Suppressor macrophage (primary cell): ENCODE measurements around the gene RMDN2.
A peak's percentile ranks its signal among the peaks of the same experiment; 100 is the strongest.
"Not testable (repeated sequence)": the region's sequence is repeated elsewhere in the genome, so short reads cannot be mapped to it uniquely, and the experiment has no call there.

Experiments
- DNase-seq, 4 experiments: peaks; one replicate each; pipeline ENCODE4 v3.0.0-alpha.2; 2020 to 2022

RMDN2 gene

DNA sequence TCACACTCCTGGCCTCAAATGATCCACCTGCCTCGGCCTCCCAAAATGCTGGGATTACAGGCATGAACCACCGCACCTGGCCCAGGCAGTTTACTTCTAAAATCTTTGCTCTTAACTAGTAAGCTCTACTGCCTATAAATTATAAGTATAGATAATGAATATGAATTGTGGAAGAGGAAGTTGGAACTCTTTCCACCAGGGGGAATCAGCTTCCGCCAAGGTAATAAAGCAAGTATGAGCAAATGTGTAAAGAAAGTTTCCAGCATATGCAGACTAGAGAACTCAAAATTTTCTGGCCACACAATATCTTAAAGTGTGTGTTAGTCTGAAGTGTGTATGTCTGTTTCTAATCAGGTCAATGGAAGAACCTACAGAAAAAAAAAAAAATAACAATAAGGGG, 68.1 kb downstream of the RMDN2 start:
- DNase-seq, result peak in 2 of 4 experiments; percentile 11 to 15

DNA sequence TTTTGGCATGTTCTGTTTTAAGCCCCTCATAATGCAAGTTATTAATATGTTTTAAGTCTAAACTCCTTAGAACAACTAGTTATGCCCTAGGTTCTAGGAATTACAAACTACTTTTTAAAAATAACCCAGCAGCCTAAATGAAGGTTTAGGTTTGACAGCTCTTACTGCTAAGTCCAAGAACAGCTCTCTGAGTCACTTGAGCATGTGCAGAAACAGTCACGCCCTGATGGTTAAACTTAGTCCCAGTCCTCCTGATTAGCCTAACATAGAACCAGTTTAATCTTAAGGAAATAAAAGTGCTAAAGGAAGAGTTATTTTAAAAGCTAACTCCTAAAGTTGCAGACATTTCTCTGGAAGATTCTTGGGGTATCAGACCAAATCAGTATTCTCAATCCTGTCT, 72.5 kb downstream of the RMDN2 start:
- DNase-seq, result no peak

DNA sequence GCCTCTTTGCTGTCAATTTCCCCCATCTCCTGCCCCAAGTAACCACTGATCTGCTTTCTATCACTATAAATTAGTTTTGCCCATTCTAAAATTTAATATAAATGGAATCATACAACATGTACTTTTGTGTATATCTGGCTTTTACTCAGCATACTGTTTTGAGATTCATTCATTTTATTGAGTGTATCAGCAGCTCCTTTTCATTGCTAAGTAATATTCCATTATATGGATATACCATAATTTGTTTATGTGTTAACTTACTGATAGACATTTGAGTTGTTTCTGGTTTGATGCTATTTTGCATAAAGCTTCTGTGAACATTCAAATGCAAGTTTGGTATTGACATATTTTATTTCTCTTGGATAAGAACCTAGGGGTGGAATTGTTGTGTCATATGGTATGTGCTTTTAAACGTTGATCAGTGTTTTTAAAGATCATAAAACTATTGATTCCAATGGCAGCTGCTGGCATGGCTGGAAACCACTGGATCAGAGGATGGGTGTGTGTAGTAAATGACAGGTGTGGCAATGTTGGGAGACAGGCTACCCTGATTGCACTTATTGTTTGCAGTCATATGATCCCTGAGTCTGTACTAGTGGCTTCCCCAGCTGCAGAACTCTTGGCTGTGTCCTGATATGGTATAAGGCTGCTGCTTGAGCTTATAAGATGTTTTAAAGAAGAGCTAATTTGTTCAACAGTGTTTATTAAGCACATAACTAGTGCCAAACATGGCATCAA, 75.6 kb downstream of the RMDN2 start:
- DNase-seq, result no peak

DNA sequence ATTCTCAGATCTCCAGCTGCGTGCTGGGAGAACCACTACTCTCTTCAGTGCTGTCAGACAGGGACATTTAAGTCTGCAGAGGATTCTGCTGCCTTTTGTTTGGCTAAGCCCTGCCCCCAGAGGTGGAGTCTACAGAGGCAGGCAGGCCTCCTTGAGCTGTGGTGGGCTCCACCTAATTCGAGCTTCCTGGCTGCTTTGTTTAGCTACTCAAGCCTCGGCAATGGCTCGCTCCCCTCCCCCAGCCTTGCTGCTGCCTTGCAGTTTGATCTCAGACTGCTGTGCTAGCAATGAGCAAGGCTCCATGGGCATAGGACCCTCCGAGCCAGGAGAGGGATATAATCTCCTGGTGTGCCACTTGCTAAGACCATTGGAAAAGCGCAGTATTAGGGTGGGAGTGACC, 85.1 kb downstream of the RMDN2 start:
- not testable (repeated sequence) for DNase-seq

DNA sequence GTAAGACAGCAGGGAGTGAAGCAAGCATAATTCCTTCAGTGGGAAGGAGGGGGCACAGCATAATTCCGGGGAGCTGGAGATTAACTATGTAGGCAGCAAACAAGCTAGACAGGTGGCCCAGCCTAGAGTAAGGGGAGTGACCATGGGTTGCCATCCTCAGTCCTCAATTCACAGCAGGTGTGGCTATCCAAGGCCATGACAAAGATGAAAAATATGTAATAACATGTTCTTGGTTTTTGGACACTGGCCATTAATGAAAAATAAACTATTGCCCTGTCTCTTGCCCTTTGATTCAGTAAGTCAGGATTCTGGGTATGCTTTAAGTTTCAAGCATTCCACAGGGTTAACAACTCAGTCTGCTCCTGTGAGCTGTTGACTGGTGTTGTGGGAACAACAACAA, 85.9 kb downstream of the RMDN2 start:
- DNase-seq, result no peak

DNA sequence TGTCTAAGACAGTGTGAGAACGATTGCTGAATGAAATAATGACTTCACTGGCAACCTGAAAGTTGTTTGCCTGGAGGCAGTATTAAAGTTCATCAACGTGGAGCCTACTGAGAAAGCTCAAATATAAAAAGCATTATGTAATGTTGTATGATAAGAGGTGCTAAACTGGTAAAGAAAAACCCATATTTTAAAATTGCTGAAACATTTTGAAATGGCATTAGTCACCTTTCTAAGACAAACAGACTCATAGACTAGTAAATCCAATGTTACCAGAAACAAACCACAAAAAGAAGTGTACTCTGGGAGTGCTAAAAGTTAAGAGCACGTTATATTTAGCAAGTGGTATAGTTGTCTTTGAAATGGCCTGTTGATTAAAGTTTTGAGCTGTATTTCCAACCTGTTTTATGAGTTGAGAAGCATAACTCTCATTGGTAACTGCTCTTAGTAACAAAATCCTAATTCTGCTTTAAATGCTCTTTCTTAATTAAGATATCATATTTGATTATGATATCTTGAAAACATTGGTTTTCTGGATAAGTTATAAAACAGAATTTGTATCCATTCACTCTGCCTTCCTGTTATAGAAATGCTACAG, 88.2 kb downstream of the RMDN2 start:
- no peak for DNase-seq

DNA sequence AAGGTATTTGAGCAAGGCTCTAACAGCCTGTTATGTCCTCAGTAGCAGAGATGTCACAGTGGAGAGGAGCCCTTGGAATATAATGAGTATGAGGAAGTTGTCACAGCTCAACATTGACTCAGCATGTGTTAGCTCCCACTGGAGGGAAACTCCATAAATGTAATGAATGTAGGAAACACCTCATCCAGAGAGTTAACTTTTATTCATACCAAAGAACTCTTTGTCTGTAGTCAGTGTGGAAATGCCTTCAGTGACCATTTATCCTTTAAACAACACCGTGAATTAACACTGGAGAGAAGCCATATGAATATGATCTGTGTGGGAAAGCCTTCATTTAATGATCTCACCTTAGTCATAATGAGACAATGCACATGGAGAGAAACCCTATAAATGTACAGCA, 91.1 kb downstream of the RMDN2 start:
- DNase-seq, result peak; percentile 45 to 73 (median 58)

DNA sequence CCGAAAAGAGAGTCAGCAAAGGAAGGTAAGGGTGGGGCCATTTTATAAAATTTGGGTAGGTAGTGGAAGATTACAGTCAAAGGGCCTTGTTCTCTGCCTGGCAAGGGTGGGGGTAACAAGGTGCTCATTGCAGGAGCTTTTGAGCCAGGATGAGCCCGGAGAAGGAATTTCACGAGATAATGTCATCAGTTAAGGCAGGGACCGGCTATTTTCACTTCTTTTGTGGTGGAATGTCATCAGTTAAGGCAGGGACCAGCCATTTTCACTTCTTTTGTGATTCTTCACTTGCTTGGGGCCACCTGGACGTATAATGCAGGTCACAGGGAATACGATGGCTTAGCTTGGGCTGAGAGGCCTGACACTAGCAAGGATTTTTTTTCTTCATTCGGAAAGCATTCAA, 92.7 kb downstream of the RMDN2 start:
- no peak for DNase-seq

DNA sequence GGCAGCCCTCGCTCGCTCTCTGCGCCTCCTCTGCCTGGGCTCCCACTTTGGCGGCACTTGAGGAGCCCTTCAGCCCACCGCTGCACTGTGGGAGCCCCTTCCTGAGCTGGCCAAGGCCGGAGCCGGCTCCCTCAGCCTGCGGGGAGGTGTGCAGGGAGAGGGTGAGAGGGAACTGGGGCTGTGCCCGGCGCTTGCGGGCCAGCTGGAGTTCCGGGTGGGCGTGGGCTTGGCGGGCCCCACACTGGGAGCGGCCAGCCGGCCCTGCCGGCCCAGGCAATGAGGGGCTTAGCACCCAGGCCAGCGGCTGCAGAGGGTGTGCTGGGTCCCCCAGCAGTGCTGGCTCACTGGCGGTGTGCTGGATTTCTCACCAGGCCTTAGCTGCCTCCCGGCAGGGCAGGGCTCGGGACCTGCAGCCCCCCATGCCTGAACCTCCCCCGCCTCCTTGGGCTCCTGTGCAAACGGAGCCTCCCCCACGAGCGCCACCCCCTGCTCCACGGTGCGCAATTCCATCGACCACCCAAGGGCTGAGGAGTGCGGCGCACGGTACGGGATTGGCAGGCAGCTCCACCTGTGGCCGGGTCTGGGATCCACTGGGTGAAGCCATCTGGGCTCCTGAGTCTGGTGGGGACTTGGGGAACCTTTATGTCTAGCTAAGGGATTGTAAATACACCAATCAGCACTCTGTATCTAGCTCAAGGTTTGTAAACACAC, 95.4 kb downstream of the RMDN2 start:
- DNase-seq, result not testable (repeated sequence)

DNA sequence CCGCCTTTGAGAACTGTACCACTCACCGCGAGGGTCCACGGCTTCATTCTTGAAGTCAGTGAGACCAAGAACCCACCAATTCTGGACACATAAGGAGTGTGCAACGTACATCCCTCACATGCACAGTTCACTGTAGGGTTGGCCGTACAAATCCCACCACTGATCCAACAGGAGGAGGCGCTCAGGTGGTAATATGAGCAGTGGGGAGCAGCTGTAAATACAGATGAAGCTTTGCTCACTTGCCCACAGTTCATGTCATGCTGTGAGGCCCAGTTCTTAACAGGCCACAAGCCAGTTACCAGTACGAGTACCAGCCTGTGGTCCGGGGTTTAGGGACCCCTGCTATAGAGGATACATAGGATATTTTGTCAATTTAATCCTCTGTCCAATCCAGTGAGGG, 96.5 kb downstream of the RMDN2 start:
- DNase-seq, result no peak

DNA sequence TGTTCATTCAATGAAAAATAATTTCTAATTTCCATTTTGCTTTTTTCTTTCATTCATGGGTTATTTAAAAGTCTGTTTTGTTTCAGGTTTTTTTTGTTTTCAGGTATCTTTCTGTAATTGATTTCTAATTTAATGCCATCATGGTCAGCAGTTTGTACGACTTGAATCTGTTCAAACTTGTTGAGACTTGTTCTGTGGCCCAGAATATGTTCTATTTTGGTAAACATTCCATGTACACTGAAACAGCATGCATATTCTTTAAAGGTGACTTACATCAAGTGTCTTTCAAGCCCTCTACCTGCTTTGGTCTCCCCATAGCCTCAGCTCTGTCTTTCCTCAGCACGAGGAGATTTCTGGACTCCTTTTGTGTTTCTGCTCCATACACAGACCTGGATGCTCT, 101.8 kb downstream of the RMDN2 start:
- no peak for DNase-seq

DNA sequence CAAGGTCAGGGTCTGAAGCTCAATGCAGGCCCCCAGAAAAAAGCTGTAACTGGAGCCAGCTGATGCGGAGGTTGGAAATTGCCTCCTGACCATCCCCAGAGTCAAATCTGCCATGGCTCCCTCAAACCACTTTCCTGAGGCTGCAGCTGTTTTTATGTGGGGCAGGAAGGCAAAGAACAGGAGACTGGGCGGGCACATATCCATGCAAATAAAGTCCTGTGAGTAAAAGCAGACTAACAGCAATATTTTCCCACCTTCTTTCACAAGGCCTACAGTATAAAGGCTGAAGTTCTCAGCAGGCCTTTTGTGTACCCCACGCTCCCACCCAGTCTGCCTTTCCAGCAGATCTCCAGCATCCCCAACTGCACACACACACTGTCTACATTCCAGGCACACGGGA, 103.7 kb downstream of the RMDN2 start:
- no peak for DNase-seq

DNA sequence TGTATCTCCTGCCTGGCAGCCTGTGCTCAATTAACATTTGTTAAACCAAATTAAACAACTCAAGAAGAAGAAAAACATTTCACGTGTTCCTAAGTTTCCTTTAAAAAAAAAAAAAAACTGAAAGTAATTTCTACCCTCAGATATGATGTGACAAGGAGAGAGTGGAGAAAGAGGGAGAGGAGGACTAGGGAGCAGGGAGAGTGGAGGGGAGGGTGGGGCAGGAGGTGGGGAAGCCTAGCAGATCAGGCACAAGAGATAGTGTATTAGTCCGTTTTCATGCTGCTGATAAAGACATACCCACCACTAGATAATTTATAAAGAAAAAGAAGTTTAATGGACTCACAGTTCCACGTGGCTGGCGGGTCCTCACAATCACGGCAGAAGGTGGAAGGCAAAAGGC, 104.4 kb downstream of the RMDN2 start:
- no peak for DNase-seq

DNA sequence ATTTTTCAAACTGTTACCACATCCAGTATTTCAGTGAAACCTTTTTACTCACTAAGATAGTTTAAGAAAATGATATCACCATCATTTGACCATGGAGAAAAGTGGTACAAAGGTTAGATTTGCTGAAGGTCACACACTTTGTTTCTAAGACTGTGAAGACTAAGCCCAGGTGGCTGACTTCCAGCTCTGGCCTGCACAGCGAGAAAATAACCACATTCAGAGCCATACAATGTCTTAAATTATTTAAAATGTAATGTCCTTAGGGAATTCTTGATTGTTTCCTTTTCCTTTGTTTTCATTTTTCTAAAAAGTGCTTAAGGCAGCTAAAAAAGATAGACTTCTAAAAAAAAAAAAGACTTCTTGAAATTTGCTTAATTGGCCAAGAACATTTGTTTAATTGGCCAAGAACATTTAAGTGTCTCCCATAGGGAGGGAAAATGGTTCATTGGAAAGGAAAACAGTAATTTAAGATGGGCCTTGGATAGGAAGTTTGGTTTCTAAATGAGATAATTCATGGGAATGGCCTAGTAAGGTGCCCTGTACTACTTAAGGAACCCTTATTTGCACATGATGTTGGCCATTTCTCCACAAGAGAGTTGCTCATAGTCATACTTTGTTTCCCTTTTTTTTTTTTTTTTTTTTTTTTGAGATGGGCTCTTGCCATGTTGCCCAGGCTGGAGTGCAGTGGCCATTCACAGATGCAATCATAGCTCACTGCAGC, 105.7 kb downstream of the RMDN2 start:
- DNase-seq, result peak in 3 of 4 experiments; percentile 34 to 70 (median 69)

DNA sequence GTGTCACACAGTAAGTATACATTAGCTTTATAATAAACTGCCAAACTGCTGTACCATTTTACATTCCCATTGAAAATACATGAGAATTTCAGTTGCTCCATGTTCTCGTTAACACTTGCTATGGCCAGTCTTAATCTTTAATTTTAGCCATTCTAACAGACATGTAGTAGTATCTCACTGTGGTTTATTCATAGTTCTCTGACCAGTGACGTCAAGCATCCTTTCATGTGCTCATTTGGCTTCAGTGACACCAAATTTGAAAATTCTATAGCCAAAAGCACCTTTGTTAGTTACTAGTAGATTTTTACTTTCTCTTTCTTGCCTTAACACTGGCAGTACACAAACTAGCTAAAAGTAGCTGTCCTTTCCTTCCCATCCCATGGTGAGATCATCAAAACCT, 107.9 kb downstream of the RMDN2 start:
- DNase-seq, result no peak

DNA sequence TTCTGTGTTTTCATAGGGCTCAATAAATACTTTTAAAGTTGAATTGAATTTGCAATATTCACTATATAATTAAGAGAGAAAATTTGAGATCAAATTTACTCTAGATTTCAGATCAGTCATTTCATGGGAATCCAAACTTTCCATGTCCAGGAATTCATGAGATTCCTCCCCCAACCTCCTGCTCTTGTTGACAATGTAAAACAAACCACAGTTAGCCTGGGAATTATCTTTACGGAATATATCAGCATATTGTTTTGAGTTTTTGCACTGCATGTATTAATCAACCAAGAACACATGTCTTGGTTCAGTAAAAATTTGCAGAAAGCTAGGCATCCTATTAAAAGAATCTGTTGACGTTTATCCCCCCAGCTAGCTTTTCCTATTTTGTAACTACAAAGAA, 108.6 kb downstream of the RMDN2 start:
- DNase-seq, result no peak

DNA sequence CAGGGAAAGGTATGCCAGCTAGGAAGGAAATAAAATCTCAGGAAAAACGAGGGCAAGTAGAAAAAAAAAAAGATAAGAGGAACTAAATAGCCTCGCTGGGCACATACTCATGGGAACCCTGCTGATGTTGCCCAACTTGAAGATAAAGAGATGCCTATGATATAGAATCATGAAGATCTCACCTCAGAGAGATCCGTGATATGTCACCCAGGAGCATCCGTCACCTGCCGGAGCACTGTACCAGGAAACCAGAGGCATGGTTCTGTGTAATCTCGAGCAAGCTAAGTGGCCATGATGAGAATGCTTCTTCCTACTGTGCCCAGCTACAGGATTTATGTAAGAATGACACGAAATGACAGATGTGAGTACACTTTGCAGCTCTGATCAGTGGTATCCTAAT, 110.9 kb downstream of the RMDN2 start:
- peak in 1 of 4 experiments; percentile 26 for DNase-seq

DNA sequence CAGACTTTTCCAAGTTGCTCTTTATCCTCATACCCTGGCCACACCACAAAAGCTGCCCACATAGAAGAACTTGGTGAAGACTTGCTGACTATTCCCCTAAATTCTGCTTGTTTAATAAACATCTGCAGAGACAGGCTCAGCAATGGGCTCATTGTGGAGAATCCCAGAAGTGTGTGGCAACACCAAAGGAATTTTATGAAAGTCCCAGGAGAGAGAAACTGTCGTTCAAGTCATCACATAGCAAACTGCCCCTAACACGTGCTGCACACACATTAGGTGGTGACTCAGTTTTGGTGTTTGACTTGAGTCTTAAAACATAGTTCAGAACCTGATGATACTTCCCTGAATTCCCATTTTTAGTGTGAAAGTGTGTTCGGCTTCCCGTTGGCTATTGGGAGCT, 112.2 kb downstream of the RMDN2 start:
- no peak for DNase-seq

DNA sequence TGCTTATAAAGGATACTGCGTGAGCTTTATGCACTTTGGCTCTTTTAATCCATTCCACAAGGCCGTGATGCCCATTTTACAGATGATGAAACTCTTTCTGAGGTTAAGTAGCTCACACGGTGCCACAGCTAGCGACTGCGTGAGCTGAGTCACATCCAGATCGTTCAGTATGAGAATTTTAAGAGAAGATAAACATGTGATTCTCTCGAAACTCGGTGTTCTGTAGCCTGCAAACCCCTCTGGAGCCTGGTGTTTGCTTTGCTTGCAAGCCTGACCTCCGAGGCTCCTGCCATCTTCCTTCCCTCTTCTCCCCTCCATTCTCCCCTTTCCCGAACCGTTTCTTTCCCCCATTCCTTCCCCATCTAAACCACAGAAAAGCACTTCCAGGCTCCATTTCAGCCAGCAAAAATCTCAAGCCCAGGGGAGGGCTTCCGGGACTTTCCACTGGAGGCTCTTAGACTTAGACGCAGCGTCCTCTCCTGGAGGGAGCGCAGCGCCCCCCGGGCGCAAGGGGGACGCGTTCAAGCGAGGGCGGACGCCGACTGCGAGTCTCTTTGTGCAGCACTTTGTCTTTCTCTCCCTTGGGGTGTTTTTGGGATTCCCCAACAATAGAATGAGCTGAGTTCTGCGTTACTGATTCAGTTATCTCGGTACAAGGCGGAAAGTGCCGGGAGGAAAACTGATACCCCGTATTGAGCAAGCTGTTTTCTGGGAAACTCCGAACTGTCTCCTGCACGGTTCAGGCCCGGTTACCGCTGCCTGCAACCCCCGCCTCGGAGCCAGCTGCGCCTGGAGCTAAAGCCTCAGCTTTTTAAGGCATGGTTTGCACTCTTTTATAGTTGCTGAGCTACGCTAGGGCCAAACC, 112.9 kb downstream of the RMDN2 start:
- peak; percentile 27 to 71 (median 51) for DNase-seq

DNA sequence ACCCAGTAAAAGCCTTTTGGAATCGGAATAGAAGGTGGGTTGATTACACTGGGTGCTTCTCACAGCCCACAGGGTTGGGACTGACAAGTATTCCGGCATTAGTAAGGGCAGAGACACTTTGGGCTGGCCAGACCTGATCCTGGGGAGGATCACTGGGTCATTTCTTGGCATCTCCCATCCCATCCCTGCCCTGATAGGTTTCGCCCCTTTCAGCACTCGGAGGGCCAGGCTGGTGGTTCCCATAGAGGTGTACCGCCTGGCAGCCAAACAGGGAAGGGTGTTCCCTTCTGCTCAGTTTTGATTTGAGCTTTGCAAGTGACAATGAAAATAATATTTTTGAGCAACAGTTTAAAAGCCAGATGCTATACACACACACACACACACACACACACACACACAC, 113.6 kb downstream of the RMDN2 start:
- no peak for DNase-seq

DNA sequence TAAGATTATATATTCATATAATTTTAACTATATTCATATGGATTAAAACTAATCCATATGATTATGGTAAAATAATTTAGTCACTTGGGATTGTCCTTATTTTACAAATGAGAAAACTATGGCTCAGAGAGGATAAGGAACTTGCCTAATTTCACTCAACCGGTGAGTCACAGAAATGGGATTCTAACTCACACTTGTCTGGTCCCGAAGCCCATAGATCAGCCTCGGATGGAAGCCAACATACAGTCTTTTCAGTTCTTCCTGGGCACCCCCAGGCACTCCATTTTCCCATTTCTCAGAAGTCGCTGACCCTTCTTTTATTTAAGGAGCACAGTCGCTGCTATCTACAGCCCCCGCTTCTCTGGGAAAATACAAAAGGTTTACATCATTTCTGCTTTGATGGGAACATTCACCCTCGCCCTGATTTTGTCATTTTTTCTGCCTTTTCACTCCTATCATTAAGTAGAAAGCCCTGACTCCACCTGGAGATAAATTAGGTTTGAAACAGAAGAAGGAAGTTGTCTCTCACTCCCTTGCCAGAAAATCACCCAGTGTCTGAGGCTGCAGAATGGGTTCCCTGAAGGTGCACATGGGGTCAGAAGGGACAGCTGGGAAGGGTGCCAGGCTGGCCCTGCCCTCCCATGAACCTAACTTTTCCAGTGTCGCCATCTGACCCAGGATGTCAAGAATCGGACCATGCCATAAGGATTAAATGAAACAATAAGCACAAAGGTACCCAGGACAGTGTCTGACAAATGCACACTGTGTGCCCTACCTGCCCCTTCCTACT, 114.2 kb downstream of the RMDN2 start:
- DNase-seq, result peak; percentile 37 to 72 (median 65)
